CD4-positive, CD25-positive, alpha-beta regulatory T cell (primary cell): ENCODE measurements around the gene NOG. TPM values are rescaled to one million over a fixed set of nuclear protein-coding genes. Genes with fewer than 3 reads are reported as not detected.

ENCODE experiments used
- ATAC-seq, 2 donors: fragments of 150-1000 bp; cut with Tn5 transposase; one replicate each; pipeline ENCODE4 v1.10.0; 2021; ENCODE audit warnings: low read depth in 2 of 2, moderate number of reproducible peaks in 2 of 2, moderate library complexity in 1 of 2
- DNase-seq, 3 donors: peaks; one replicate each; pipeline versions ENCODE4 v3.0.0 to v3.0.0-alpha.2; 2012 to 2022; ENCODE audit warnings: mixed read lengths in 1 of 3
- H3K27ac ChIP-seq: one replicate; pipeline ENCODE4 v1.7.0; 2013; ENCODE audit warnings: mild to moderate bottlenecking, low read length; ENCODE audit not compliant: insufficient read depth, poor library complexity, severe bottlenecking
- H3K27me3 ChIP-seq: one replicate; pipeline ENCODE4 v1.7.0; 2013; ENCODE audit warnings: low read length; ENCODE audit not compliant: control insufficient read depth, insufficient read depth
- H3K36me3 ChIP-seq: one replicate; pipeline ENCODE4 v1.7.0; 2013; ENCODE audit warnings: mild to moderate bottlenecking, low read length, moderate library complexity; ENCODE audit not compliant: control insufficient read depth, insufficient read depth
- H3K4me1 ChIP-seq: 2 replicates; pipeline ENCODE4 v1.7.0; 2013; ENCODE audit warnings: mild to moderate bottlenecking, low read length; ENCODE audit not compliant: insufficient read depth, control insufficient read depth, poor library complexity, severe bottlenecking
- H3K4me3 ChIP-seq: one replicate; pipeline ENCODE4 v1.7.0; 2013; ENCODE audit warnings: low read depth, mild to moderate bottlenecking, low read length, moderate library complexity
- H3K9me3 ChIP-seq, 2 experiments: 1 replicate in 1 of 2; 2 replicates in 1 of 2; pipeline ENCODE4 v1.7.0; 2013; ENCODE audit warnings: low read length in 2 of 2, mild to moderate bottlenecking in 1 of 2, moderate library complexity in 1 of 2; ENCODE audit not compliant: control insufficient read depth in 2 of 2
- H3K27ac Mint-ChIP-seq, 3 donors: one replicate each; pipeline ENCODE4 v1.8.0; 2020 to 2022; ENCODE audit warnings: mild to moderate bottlenecking in 3 of 3, mixed read lengths in 3 of 3, moderate library complexity in 2 of 3
- H3K27me3 Mint-ChIP-seq: one replicate; pipeline ENCODE4 v1.8.0; 2022; ENCODE audit warnings: mild to moderate bottlenecking, mixed read lengths
- H3K36me3 Mint-ChIP-seq: one replicate; pipeline ENCODE4 v1.8.0; 2020; ENCODE audit warnings: mixed read lengths
- H3K4me1 Mint-ChIP-seq, 4 donors: one replicate each; pipeline ENCODE4 v1.8.0; 2020 to 2022; ENCODE audit warnings: mixed read lengths in 4 of 4, mild to moderate bottlenecking in 1 of 4
- H3K4me3 Mint-ChIP-seq, 4 donors: one replicate each; pipeline ENCODE4 v1.8.0; 2020 to 2022; ENCODE audit warnings: mild to moderate bottlenecking in 4 of 4, mixed read lengths in 4 of 4, moderate library complexity in 3 of 4
- H3K9me3 Mint-ChIP-seq, 7 donors: one replicate each; pipeline ENCODE4 v1.8.0; 2020 to 2022; ENCODE audit warnings: mixed read lengths in 7 of 7, mild to moderate bottlenecking in 3 of 7, moderate library complexity in 2 of 7
- polyA plus RNA-seq, 4 donors: library from polyadenylated mRNA; unstranded; fragments of 300-500 nt; fragmentation: Illumina TruSeq; gene quantifications; one replicate each; pipeline ENCODE4 v1.2.3, GENCODE V29; 2021
- total RNA-seq: library from RNA; stranded (reverse); gene quantifications from one replicate; pipeline ENCODE4 v1.2.3, GENCODE V29; 2022

Gene NOG
- total and polyA plus RNA-seq, 5 donors from 2014 or later: 4.8 to 34.7 (median 18.7) TPM

DNA sequence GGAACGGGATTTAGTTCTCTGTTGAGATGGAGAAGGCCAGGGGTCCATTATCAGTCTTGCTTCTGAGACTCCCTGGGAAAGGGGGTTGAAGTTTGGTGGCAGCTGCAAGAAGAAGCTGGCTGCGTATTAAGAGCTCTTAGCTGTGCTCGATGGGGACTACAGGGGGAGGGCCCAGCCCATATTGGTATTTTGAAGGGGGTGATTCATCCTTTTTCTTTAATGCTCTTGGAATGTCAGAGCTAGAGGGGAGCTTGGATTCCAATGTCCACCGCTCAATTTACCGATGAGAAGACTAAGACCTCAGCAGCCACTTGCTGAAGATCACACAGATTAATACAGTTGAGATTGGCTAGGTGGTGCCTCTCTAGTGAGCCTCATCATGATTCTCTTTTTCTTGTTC lies 5.0 kb downstream of the NOG start:
- Mint-ChIP-seq H3K27ac (peak overlapping the region; percentile 87 to 98 (median 97)), H3K9me3 (peaks cover 0 to 1% (median 0%) of the 10 kb centered on the region in 7 donors), H3K4me3 (peak overlapping the region; percentile 78 to 94 (median 80)), H3K36me3 (no peaks in the 10 kb centered on the region), H3K4me1 (peaks cover 15 to 70% (median 37%) of the 10 kb centered on the region in 4 donors), H3K27me3 (peaks cover 51% of the 10 kb centered on the region)
- Histone ChIP-seq H3K27me3 (peaks cover 6% of the 10 kb centered on the region), H3K27ac (peak overlapping the region; percentile 39), H3K4me3 (peak overlapping the region; percentile 31), H3K4me1 (peaks cover 93% of the 10 kb centered on the region), H3K9me3 (no peaks in the 10 kb centered on the region), H3K36me3 (no peaks in the 10 kb centered on the region)
- DNase-seq (no peak), ATAC-seq (no peak)

DNA sequence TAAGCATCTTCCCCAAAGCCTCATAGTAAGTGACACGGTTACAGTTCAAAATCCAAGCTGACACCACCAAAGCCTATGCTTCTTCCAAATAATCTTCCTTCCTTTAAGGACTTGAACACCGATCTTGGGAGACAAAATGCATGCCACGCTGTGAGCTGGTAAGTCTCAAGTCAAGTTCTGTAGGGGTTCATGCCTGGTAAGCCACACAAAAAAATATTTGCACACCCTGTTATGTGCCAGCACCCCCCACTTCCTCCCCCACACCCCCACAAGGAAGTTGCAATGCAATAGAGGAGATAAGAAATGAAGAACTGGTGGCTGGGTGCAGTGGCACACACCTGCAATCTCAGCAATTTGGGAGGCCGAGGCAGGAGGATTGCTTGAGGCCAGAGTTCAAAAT lies 5.6 kb downstream of the NOG start:
- Histone ChIP-seq H3K36me3 (no peaks in the 10 kb centered on the region), H3K9me3 (no peaks in the 10 kb centered on the region), H3K4me3 (no peak overlapping the region), H3K27ac (peak overlapping the region; percentile 39), H3K27me3 (peaks cover 6% of the 10 kb centered on the region), H3K4me1 (peaks cover 93% of the 10 kb centered on the region)
- peak in 2 of 3 donors; percentile 61 to 83 for DNase-seq
- H3K36me3 Mint-ChIP-seq: no peaks in the 10 kb centered on the region
- H3K9me3 Mint-ChIP-seq: peaks cover 0 to 3% (median 0%) of the 10 kb centered on the region in 7 donors
- ATAC-seq: peak; percentile 29 to 38
- H3K27me3 Mint-ChIP-seq: peaks cover 51% of the 10 kb centered on the region
- H3K4me3 Mint-ChIP-seq: peak overlapping the region; percentile 78 to 94 (median 80)
- peaks cover 15 to 77% (median 38%) of the 10 kb centered on the region in 4 donors for H3K4me1 Mint-ChIP-seq
- H3K27ac Mint-ChIP-seq: peak overlapping the region; percentile 87 to 97 (median 92)

DNA sequence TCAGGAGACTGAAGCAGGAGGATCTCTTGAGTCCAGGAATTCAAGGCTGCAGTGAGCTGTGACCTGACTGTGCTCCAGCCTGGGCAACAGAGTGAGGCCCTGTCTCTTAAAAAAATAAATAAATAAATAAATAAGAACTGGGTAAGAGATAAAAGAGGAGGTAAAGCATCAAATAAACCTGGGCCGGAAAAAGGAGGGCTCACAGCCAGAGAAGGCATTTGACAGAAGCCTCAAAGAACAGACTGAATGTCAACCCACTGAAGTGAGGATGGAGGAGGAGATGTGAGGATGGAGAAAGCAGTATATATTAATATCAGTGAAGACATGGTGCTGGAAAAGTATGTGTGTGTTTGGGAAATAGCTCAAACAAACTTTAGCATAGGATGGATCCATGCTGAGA lies 6.1 kb downstream of the NOG start:
- peaks cover 46% of the 10 kb centered on the region for H3K27me3 Mint-ChIP-seq
- Histone ChIP-seq H3K27me3 (peaks cover 6% of the 10 kb centered on the region), H3K27ac (no peak overlapping the region), H3K36me3 (no peaks in the 10 kb centered on the region), H3K9me3 (no peaks in the 10 kb centered on the region), H3K4me3 (peak overlapping the region; percentile 48), H3K4me1 (peaks cover 90% of the 10 kb centered on the region)
- peak overlapping the region; percentile 40 to 90 (median 79) for H3K4me3 Mint-ChIP-seq
- no peaks in the 10 kb centered on the region for H3K36me3 Mint-ChIP-seq
- DNase-seq: peak in 1 of 3 donors; percentile 44
- no peak for ATAC-seq
- peaks cover 0 to 3% (median 0%) of the 10 kb centered on the region in 7 donors for H3K9me3 Mint-ChIP-seq
- peaks cover 15 to 81% (median 39%) of the 10 kb centered on the region in 4 donors for H3K4me1 Mint-ChIP-seq
- peak overlapping the region; percentile 87 to 97 (median 93) for H3K27ac Mint-ChIP-seq

DNA sequence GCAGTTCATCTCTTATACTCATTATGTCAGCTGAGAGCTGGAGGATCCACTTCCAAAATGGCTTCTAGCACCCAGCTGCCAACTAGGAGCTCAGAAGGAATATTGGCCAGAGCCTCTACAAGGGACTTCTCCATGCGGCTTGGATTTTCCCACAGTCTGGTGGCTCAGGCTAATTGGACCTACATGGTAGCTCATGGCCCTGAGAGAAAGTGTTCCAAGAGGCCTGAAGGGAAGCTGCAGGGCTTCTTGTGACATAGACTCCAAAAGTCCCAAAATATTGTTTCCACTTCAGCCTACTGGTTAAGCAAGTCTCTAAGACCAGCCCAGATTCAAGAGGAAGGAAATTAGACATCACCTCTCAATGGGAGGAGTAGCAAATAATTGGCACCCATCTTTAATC lies 6.8 kb downstream of the NOG start:
- DNase-seq (no peak), ATAC-seq (no peak)
- Histone ChIP-seq H3K4me3 (peak overlapping the region; percentile 13), H3K27ac (peak overlapping the region; percentile 18), H3K36me3 (no peaks in the 10 kb centered on the region), H3K9me3 (no peaks in the 10 kb centered on the region), H3K4me1 (peaks cover 85% of the 10 kb centered on the region), H3K27me3 (peaks cover 6% of the 10 kb centered on the region)
- peak overlapping the region in 3 of 4 donors; percentile 7 to 44 (median 13) for H3K4me3 Mint-ChIP-seq
- H3K27ac Mint-ChIP-seq: peak overlapping the region; percentile 93 to 97 (median 95)
- H3K36me3 Mint-ChIP-seq: peaks cover 2% of the 10 kb centered on the region
- peaks cover 39% of the 10 kb centered on the region for H3K27me3 Mint-ChIP-seq
- H3K9me3 Mint-ChIP-seq: peaks cover 0 to 3% (median 0%) of the 10 kb centered on the region in 7 donors
- peaks cover 11 to 86% (median 38%) of the 10 kb centered on the region in 4 donors for H3K4me1 Mint-ChIP-seq

DNA sequence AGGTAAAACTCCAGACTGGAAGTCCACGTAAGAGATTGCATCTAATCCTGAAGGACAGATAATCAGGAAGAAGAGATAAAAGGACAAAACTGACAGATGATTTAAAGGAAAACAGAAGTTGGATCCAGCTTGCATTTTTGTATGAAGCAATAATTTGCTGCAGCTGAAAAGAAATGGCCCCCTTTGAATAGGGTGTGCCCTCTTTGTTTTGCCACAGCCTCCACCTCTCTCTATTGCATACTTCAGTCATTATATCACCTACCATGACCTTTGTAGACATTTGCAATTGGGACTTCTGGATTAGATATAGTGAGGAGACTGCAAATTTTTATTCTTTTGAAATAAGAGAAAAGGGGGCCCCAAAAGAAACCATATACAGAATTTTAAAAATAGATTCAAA lies 8.1 kb downstream of the NOG start:
- Histone ChIP-seq H3K27me3 (peaks cover 6% of the 10 kb centered on the region), H3K4me1 (peaks cover 76% of the 10 kb centered on the region), H3K4me3 (peak overlapping the region; percentile 8), H3K9me3 (no peaks in the 10 kb centered on the region), H3K36me3 (no peaks in the 10 kb centered on the region), H3K27ac (peak overlapping the region; percentile 77)
- Mint-ChIP-seq H3K4me3 (peak overlapping the region in 3 of 4 donors; percentile 35 to 65 (median 44)), H3K4me1 (peaks cover 10 to 91% (median 41%) of the 10 kb centered on the region in 4 donors), H3K27me3 (peaks cover 39% of the 10 kb centered on the region), H3K36me3 (peaks cover 4% of the 10 kb centered on the region), H3K27ac (peak overlapping the region; percentile 93 to 99 (median 97)), H3K9me3 (peaks cover 0 to 8% (median 2%) of the 10 kb centered on the region in 7 donors)
- no peak for ATAC-seq
- no peak for DNase-seq

DNA sequence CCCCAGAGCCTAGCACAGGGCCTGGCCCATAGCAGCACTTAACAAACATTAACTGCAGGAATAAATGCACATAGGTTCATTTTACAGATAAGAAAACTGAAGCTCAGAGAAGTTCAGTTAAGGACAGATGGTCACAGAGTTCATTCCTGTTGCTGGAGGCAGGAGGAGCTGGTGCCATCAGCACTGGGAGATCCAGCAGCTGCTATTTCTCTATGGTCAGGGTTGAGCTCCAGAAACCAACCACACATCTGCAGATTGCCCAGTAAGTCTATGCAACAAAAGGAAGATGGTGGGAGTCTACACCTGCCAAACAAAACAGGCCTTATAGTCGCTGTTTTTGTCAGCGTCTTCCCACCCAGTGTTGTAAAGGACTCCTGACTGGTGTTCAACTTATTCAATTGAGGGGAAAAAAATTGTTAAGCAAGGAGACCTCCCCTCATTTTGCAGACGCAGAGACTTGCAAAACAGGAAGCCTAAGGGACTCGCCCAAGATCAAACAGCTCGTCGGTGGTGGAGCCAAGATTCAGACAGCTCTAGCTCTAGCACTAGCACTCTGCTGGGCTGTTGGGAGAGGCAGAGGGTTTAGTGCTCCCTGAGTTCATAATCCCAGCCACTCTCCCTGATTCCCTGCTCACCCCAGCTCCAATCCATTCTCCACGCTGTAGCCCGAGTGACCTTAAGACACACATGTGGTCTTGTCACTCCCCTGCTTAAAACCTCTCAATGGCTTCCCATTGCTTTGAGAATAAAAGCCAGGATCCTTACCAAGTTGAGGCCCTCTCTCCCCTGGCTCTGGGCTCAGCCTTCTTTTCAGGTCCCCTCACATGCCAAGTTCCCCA lies 9.0 kb downstream of the NOG start:
- Histone ChIP-seq H3K4me3 (peak overlapping the region; percentile 49), H3K36me3 (no peaks in the 10 kb centered on the region), H3K9me3 (no peaks in the 10 kb centered on the region), H3K27ac (peak overlapping the region; percentile 77), H3K27me3 (peaks cover 6% of the 10 kb centered on the region), H3K4me1 (peaks cover 68% of the 10 kb centered on the region)
- Mint-ChIP-seq H3K27ac (peak overlapping the region; percentile 97 to 99 (median 99)), H3K27me3 (peaks cover 32% of the 10 kb centered on the region), H3K36me3 (peaks cover 4% of the 10 kb centered on the region), H3K4me3 (peak overlapping the region; percentile 46 to 81 (median 57)), H3K9me3 (peaks cover 0 to 8% (median 2%) of the 10 kb centered on the region in 7 donors), H3K4me1 (peaks cover 10 to 88% (median 36%) of the 10 kb centered on the region in 4 donors)
- peak; percentile 81 to 88 for ATAC-seq
- DNase-seq: peak; percentile 28 to 89 (median 71)

DNA sequence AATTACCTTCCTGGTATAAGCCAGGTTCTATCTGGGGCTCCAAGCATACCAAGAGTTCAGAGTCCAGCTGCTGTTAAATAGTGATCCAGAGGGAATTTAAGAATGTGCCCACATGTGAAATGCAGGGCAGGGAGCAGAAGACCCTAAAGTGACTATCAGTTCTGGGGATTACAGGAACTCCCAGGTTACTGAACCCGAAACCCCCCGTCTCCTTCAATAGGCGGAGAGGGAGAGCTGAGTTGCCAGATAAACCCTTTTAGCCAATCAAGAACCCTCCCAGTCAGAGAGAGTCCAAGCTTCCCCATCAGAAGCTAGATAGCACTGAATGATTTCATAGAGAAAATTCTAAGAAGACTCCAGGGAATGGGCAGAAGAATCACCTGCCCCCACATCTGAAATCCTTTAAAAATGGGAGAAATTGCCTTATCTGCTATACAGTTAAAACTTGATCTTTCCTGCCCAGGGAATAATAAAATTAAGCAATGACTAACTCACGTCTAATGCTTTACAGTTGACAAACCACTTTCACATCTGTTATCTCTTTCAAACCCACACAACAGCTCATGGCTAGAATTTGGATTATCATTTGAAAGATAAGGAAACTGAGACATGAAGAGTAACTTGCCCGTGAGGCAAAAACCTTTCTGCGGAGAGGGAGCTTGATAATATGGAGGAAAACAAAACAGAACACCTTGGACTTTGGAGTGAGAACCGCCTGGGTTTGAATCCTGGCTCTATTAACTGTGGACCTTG lies 10.2 kb downstream of the NOG start:
- DNase-seq: no peak
- Mint-ChIP-seq H3K27ac (peak overlapping the region; percentile 97 to 99 (median 99)), H3K4me3 (peak overlapping the region in 1 of 4 donors; percentile 10), H3K27me3 (peaks cover 24% of the 10 kb centered on the region), H3K9me3 (peaks cover 0 to 8% (median 3%) of the 10 kb centered on the region in 7 donors), H3K36me3 (peaks cover 4% of the 10 kb centered on the region), H3K4me1 (peaks cover 9 to 81% (median 31%) of the 10 kb centered on the region in 4 donors)
- Histone ChIP-seq H3K27me3 (no peaks in the 10 kb centered on the region), H3K4me3 (no peak overlapping the region), H3K4me1 (peaks cover 58% of the 10 kb centered on the region), H3K36me3 (no peaks in the 10 kb centered on the region), H3K9me3 (no peaks in the 10 kb centered on the region), H3K27ac (peak overlapping the region; percentile 77)
- ATAC-seq: no peak
